Measurements from ENCODE around the gene SKA1. TPM values are rescaled to one million over a fixed set of nuclear protein-coding genes. Genes with fewer than 3 reads are reported as not detected.

The SKA1 gene
- total and polyA plus RNA-seq, 9 of the 15 experiments (the other 6 are each of a cell fraction or from before 2014, with no cell fraction given), result 27.8 to 67.2 (median 41.9) TPM

GRCh38 chr18:50372743-50373142 is 2.1 kb upstream of the SKA1 start (continued):
- TF ChIP-seq SIRT6 (IDR thresholded peaks at IDR 0.05; ENCODE audit: low read depth, low read length) (no peak), TGIF2 (CRISPR knock-in tag; IDR thresholded peaks at IDR 0.05) (no peak), PKNOX1 (IDR thresholded peaks at IDR 0.05) (peak; percentile 71), POU5F1 (IDR thresholded peaks at IDR 0.05; ENCODE audit: borderline replicate concordance, low read depth, low read length, partially characterized antibody) (no peak), CREM (IDR thresholded peaks at IDR 0.05; ENCODE audit: low read depth) (peak; percentile 40; the same call in 1 of the 2 replicates), MEIS2 (IDR thresholded peaks at IDR 0.05; ENCODE audit: partially characterized antibody) (peak; percentile 87), MYBL2 (IDR thresholded peaks at IDR 0.05; ENCODE audit: low read depth) (0 out of 2 replicates have a peak, but pooled peaks have one; percentile 29), MYBL2 (CRISPR knock-in tag; IDR thresholded peaks at IDR 0.05; ENCODE audit: borderline replicate concordance) (no peak), ZBTB40 (IDR thresholded peaks at IDR 0.05) (peak; percentile 66), ZBTB40 (CRISPR knock-in tag; IDR thresholded peaks at IDR 0.05) (no peak), ZNF212 (CRISPR knock-in tag; IDR thresholded peaks at IDR 0.05) (no peak)
